Suprapubic skin (tissue), 3 donors: ENCODE results near the gene GFOD1.

Experiments used
- CTCF ChIP-seq, 2 donors: fragments of 200-600 bp in 1 of 2; fragments of 450-650 bp in 1 of 2; sonication (generic) in 1 of 2; IDR thresholded peaks; one replicate each; pipeline ENCODE4 v1.5.1; 2016 to 2019; ENCODE audit warnings: antibody characterized with exemption in 2 of 2, mild to moderate bottlenecking in 1 of 2, moderate library complexity in 1 of 2
- EP300 ChIP-seq: sonication (generic); formaldehyde crosslinking; IDR thresholded peaks from one replicate; pipeline ENCODE4 v1.6.1; 2017; ENCODE audit warnings: antibody characterized with exemption
- POLR2A ChIP-seq, 2 donors: fragments of 450-650 bp; IDR thresholded peaks; one replicate each; pipeline ENCODE4 v1.6.1; 2017; ENCODE audit warnings: antibody characterized with exemption in 2 of 2, mild to moderate bottlenecking in 2 of 2, moderate library complexity in 2 of 2

DNA sequence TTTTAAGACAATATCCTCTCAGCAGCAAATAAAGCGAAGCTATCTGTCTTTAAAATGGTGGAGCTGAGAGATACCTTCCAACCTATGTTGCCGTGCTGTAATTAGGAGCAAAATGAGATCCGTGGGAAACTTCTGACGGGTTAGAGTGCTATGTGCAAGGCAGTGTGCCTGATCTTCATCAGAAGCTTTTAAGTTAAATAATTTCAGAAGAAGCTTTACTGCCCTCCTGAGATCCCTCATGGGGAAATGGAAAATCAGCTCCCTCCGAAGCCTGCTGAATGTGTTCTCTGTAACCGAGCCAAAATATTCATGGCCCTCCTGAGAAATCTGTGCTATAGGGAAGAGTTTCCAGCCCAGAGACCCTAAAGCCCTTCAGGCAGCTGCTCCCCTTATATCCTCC is 115.3 kb downstream of the GFOD1 start:
- TF ChIP-seq CTCF (IDR thresholded peaks at IDR 0.05) (no peak), EP300 (no peak), POLR2A (IDR thresholded peaks at IDR 0.05) (no peak)
